Nephron (organoid): Measurements from ENCODE around the gene TRAPPC8.
"Not testable (repeated sequence)": the region's sequence is repeated elsewhere in the genome, so short reads cannot be mapped to it uniquely, and the experiment has no call there.

Source experiments
- H3K27ac Mint-ChIP-seq, 3 experiments: 2 replicates each; pipeline ENCODE4 v1.8.0; 2020; ENCODE audit warnings: mixed read lengths in 3 of 3, mild to moderate bottlenecking in 2 of 3, moderate library complexity in 1 of 3
- H3K27me3 Mint-ChIP-seq: 2 replicates; pipeline ENCODE4 v1.8.0; 2021; ENCODE audit warnings: low read depth, mild to moderate bottlenecking, moderate library complexity, mixed read lengths
- H3K36me3 Mint-ChIP-seq: 2 replicates; pipeline ENCODE4 v1.8.0; 2020; ENCODE audit warnings: low read depth, mixed read lengths
- H3K4me1 Mint-ChIP-seq: 2 replicates; pipeline ENCODE4 v1.8.0; 2020; ENCODE audit warnings: mixed read lengths
- H3K4me3 Mint-ChIP-seq, 3 experiments: 2 replicates each; pipeline ENCODE4 v1.8.0; 2020; ENCODE audit warnings: mild to moderate bottlenecking in 3 of 3, mixed read lengths in 3 of 3, moderate library complexity in 2 of 3
- H3K9me3 Mint-ChIP-seq: 2 replicates; pipeline ENCODE4 v1.8.0; 2020; ENCODE audit warnings: mixed read lengths
- TF ChIP-seq, protein P1 (sequence below), 3 experiments: fragments of 200-600 bp; sonication (generic); IDR thresholded peaks; one replicate each; pipeline ENCODE4 v1.5.0; 2021; ENCODE audit warnings: antibody characterized with exemption in 3 of 3; ENCODE audit not compliant: unreplicated experiment in 3 of 3

The TRAPPC8 gene

DNA sequence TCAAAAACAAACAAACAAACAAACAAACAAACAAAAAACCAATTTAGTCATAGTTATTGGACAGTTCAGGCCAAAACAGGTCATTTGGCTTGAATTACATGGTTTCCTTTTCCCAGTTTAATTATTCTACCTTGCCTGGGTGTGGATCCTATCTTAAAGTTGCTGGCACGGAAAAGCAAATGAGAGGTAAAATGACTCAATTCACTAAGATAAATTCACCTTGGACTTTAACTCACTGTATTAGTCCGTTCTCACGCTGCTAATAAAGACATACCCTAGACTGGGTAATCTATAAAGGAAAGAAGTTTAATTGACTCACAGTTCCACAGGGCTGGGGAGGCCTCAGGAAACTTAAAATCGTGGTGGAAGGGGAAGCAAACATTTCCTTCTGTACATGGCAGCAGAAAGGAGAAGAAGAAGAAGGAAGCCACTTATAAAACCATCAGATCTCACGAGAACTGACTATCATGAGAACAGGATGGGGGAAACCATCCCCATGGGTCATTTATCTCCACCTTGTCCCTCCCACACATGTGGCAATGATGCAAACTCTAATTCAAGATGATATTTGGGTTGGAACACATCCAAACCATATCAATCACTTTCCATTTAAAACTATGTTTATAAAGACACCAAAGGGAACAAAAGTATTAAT is 22.5 kb upstream of the TRAPPC8 start:
- TF ChIP-seq, protein P1, sequence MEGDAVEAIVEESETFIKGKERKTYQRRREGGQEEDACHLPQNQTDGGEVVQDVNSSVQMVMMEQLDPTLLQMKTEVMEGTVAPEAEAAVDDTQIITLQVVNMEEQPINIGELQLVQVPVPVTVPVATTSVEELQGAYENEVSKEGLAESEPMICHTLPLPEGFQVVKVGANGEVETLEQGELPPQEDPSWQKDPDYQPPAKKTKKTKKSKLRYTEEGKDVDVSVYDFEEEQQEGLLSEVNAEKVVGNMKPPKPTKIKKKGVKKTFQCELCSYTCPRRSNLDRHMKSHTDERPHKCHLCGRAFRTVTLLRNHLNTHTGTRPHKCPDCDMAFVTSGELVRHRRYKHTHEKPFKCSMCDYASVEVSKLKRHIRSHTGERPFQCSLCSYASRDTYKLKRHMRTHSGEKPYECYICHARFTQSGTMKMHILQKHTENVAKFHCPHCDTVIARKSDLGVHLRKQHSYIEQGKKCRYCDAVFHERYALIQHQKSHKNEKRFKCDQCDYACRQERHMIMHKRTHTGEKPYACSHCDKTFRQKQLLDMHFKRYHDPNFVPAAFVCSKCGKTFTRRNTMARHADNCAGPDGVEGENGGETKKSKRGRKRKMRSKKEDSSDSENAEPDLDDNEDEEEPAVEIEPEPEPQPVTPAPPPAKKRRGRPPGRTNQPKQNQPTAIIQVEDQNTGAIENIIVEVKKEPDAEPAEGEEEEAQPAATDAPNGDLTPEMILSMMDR (IDR thresholded peaks at IDR 0.05; ENCODE audit: unreplicated experiment in 3 of 3), result no peak
- Mint-ChIP-seq H3K4me1 (no peaks in the 10 kb centered on the region), H3K36me3 (no peaks in the 10 kb centered on the region), H3K4me3 (no peak overlapping the region), H3K9me3 (peaks cover 10% of the 10 kb centered on the region), H3K27ac (no peak overlapping the region), H3K27me3 (no peaks in the 10 kb centered on the region)

DNA sequence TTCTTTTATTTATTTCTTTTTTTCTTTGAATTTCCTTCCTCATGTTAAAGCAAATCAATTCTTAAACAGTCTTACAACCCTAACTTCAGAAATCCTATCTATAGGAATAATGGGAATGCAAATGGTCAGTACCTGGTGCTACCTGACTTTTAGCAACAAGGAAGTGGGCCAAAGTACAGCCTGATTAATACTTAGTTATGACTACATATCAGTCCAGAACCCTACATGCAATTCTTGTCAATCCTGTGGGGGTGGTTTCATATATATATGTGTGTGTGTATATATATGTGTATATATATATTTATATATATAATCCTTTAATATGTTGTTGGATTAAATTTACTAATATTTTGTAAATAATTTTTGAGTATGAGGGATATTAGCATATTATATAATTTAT is 14.8 kb upstream of the TRAPPC8 start:
- H3K4me1 Mint-ChIP-seq, result no peaks in the 10 kb centered on the region
- peaks cover 7% of the 10 kb centered on the region for H3K9me3 Mint-ChIP-seq
- H3K4me3 Mint-ChIP-seq, result no peak overlapping the region
- no peaks in the 10 kb centered on the region for H3K36me3 Mint-ChIP-seq
- H3K27ac Mint-ChIP-seq, result no peak overlapping the region
- H3K27me3 Mint-ChIP-seq, result no peaks in the 10 kb centered on the region
- TF ChIP-seq, protein P1 (IDR thresholded peaks at IDR 0.05; ENCODE audit: unreplicated experiment in 3 of 3), result no peak

DNA sequence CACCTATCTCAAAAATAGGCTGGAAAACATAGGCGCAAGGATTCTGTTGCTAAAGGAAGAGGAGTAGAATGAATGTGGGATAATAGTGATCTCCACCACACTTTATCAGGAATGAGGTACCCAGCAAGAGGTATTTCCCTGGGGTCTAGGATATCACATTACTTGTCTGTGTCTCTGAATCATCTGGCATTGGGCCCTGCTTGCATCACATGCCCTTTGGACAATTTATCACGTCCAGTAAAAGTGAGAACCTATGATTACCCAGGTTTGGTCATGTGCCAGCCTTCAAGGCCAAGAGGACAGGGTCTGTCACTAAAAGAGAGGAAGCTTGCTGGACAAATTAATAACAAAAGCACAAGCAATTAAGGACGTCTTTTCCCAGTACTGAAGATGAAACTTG is 11.4 kb upstream of the TRAPPC8 start:
- H3K36me3 Mint-ChIP-seq, result no peaks in the 10 kb centered on the region
- H3K27me3 Mint-ChIP-seq, result no peaks in the 10 kb centered on the region
- H3K27ac Mint-ChIP-seq, result no peak overlapping the region
- H3K4me1 Mint-ChIP-seq, result no peaks in the 10 kb centered on the region
- H3K9me3 Mint-ChIP-seq, result no peaks in the 10 kb centered on the region
- TF ChIP-seq, protein P1 (IDR thresholded peaks at IDR 0.05; ENCODE audit: unreplicated experiment in 3 of 3), result no peak
- no peak overlapping the region for H3K4me3 Mint-ChIP-seq

DNA sequence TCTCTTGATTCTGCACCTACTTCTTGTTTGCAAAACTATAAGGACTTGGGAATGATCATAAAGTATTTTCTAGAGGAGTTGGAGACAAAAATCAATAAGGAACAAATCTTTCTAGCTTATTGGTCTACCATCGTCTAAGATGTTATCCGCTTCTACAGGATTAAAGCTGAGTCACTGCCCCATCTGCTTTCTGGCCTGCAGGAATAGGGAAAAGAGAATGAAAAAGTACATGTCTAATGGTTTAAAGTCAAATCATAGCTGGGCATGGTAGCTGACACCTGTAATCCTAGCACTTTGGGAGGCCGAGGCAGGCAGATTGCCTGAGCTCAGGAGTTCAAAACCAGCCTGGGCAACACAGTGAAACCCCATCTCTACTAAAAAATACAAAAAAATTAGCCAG is 10.8 kb upstream of the TRAPPC8 start:
- H3K4me3 Mint-ChIP-seq, result not testable (repeated sequence)

DNA sequence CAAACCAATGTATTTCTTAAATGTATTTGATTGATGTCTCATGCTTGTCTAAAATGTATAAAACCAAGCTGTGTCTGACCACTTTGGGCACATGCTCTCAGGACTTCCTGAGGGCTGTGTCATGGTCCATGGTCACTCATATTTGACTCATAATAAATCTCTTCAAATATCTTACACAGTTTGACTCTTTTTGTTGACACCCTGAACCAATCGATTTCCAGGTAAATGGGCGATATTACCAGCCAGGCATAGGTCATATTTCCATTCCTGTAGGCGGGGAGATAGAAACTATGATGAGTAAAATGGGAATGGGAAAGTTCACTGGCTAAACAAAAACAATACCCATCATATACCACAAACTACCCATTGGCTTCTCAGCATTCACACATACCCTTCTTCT is 9.3 kb upstream of the TRAPPC8 start:
- Mint-ChIP-seq H3K36me3 (no peaks in the 10 kb centered on the region), H3K9me3 (no peaks in the 10 kb centered on the region), H3K27ac (no peak overlapping the region), H3K4me1 (no peaks in the 10 kb centered on the region), H3K27me3 (no peaks in the 10 kb centered on the region), H3K4me3 (no peak overlapping the region)
- TF ChIP-seq, protein P1 (IDR thresholded peaks at IDR 0.05; ENCODE audit: unreplicated experiment in 3 of 3), result no peak

More for the DNA sequence above, 10.8 kb upstream of the TRAPPC8 start:
- H3K27me3 Mint-ChIP-seq, H3K4me1 Mint-ChIP-seq, H3K27ac Mint-ChIP-seq, H3K36me3 Mint-ChIP-seq, H3K9me3 Mint-ChIP-seq: not testable (repeated sequence)

DNA sequence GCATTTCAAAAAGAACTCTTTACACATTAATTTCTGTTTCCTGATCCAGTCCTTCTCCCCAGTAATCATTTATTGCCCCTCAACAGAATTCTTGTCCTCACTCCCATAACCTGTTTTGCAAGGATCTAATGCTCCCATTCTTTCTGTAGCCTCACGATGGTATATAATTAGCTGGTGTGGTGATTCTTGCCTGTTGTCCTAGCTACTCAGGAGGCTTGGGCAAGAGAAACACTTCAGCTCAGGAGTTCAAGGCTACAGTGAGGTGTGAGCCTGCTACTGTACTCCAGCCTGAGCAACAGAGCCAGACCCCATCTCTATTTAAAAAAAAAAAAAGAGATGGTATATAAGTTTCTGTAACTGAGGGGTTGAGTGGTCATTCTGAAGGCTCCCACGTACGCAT is 7.7 kb upstream of the TRAPPC8 start:
- no peaks in the 10 kb centered on the region for H3K4me1 Mint-ChIP-seq
- peak overlapping the region in 2 of 3 experiments; percentile 12 to 14 for H3K27ac Mint-ChIP-seq
- peaks cover 9% of the 10 kb centered on the region for H3K27me3 Mint-ChIP-seq
- TF ChIP-seq, protein P1 (IDR thresholded peaks at IDR 0.05; ENCODE audit: unreplicated experiment in 3 of 3), result no peak
- no peaks in the 10 kb centered on the region for H3K36me3 Mint-ChIP-seq
- no peaks in the 10 kb centered on the region for H3K9me3 Mint-ChIP-seq
- no peak overlapping the region for H3K4me3 Mint-ChIP-seq

DNA sequence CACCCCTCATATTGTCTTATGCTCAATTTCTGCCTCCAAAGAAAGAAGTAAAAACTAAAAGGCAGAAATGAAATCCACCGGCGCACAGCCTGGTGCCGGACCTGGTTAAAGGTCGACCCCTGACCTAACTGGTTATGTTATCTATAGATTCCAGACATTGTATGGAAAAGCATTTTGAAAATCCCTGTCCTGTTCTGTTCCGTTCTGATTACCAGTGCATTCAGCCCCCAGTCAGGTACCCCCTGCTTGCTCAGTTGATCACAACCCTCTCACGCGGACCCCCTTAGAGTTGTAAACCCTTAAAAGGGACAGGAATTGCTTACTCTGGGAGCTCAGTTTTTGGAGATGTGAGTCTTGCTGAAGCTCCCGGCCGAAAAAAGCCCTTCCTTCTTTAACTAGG is 5.4 kb upstream of the TRAPPC8 start:
- Mint-ChIP-seq H3K27me3 (peaks cover 19% of the 10 kb centered on the region), H3K4me1 (peaks cover 12% of the 10 kb centered on the region)
- H3K36me3 Mint-ChIP-seq, H3K27ac Mint-ChIP-seq, H3K4me3 Mint-ChIP-seq, H3K9me3 Mint-ChIP-seq: not testable (repeated sequence)
